ENCODE results near the gene SNX32.

The SNX32 gene

DNA sequence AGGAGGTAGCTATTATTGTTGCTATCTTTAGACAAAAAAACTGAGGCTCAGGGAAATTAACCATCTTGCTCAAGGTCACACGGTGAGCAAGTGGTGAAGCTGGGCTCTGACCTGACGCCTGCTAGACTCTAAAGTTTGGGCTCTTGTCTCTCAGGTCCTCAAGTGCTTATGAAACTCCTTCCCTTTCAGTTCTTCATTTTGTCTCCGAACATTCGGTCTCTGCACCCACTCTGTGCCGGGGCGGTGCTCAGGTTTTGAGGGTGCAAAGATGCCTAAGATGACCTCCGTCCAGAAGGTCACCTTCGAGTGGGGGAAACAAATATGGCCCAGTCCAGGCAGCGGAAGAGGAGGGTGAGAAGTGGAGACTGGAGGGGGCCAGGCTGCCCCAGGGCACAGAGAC, 30.9 kb upstream of the SNX32 start:
- Histone ChIP-seq H3K4me2 (ENCODE audit: low read depth, low read length, poor library complexity, severe bottlenecking) (no peak overlapping the region), H3F3A (ENCODE audit: insufficient read depth) (no peaks in the 10 kb centered on the region), H3K9me2 (replicated peaks; ENCODE audit: insufficient read depth, low read length) (no peaks in the 10 kb centered on the region), H3K79me2 (ENCODE audit: insufficient read depth, low read length) (no peaks in the 10 kb centered on the region), H3K9ac (ENCODE audit: low read length) (no peak overlapping the region), H3K27ac (ENCODE audit: low read depth, low read length) (no peak overlapping the region), H3K36me3 (ENCODE audit: low read length) (no peaks in the 10 kb centered on the region), H3K4me3 (ENCODE audit: insufficient read depth, low read length, poor library complexity, severe bottlenecking) (no peak overlapping the region), H2AFZ (ENCODE audit: low read depth, low read length, severe bottlenecking) (no peak overlapping the region), H3K9me3 (ENCODE audit: insufficient read depth, low read length) (no peaks in the 10 kb centered on the region), H4K20me1 (ENCODE audit: low read depth, low read length) (no peaks in the 10 kb centered on the region), H3K27me3 (ENCODE audit: low read length) (no peaks in the 10 kb centered on the region)
- TF ChIP-seq CTCF (IDR thresholded peaks at IDR 0.05; ENCODE audit: insufficient read depth, low read length, poor library complexity, severe bottlenecking) = no peak
- TF ChIP-seq EZH2phosphoT487 (conservative IDR thresholded peaks at IDR 0.05; ENCODE audit: low read length) = no peak

- no peaks in the 10 kb centered on the region for H3K9me2 ChIP-seq (replicated peaks; ENCODE audit: insufficient read depth, low read length)
- no peaks in the 10 kb centered on the region for H3K27me3 ChIP-seq (ENCODE audit: low read length)
- no peaks in the 10 kb centered on the region for H4K20me1 ChIP-seq (ENCODE audit: low read depth, low read length)
- H3K79me2 ChIP-seq (ENCODE audit: insufficient read depth, low read length) = no peaks in the 10 kb centered on the region
- H3F3A ChIP-seq (ENCODE audit: insufficient read depth) = no peaks in the 10 kb centered on the region
- TF ChIP-seq EZH2phosphoT487 (conservative IDR thresholded peaks at IDR 0.05; ENCODE audit: low read length) = no peak
- TF ChIP-seq CTCF (IDR thresholded peaks at IDR 0.05; ENCODE audit: insufficient read depth, low read length, poor library complexity, severe bottlenecking) = no peak
- H3K27ac ChIP-seq (ENCODE audit: low read depth, low read length) = no peak overlapping the region
- no peak overlapping the region for H3K9ac ChIP-seq (ENCODE audit: low read length)
- H3K4me3 ChIP-seq (ENCODE audit: insufficient read depth, low read length, poor library complexity, severe bottlenecking) = no peak overlapping the region
- no peak overlapping the region for H3K4me2 ChIP-seq (ENCODE audit: low read depth, low read length, poor library complexity, severe bottlenecking)
- H3K9me3 ChIP-seq (ENCODE audit: insufficient read depth, low read length) = no peaks in the 10 kb centered on the region
- H2AFZ ChIP-seq (ENCODE audit: low read depth, low read length, severe bottlenecking) = no peak overlapping the region
- H3K36me3 ChIP-seq (ENCODE audit: low read length) = no peaks in the 10 kb centered on the region
These were observed 29.8 kb upstream of the SNX32 start for GRCh38 chr11:65803797-65804492.

- Histone ChIP-seq H3K27me3 (ENCODE audit: low read length) (no peaks in the 10 kb centered on the region), H3K4me3 (ENCODE audit: insufficient read depth, low read length, poor library complexity, severe bottlenecking) (no peak overlapping the region), H3K27ac (ENCODE audit: low read depth, low read length) (no peak overlapping the region), H3K79me2 (ENCODE audit: insufficient read depth, low read length) (no peaks in the 10 kb centered on the region), H2AFZ (ENCODE audit: low read depth, low read length, severe bottlenecking) (no peak overlapping the region), H3F3A (ENCODE audit: insufficient read depth) (no peaks in the 10 kb centered on the region), H3K9me2 (replicated peaks; ENCODE audit: insufficient read depth, low read length) (no peaks in the 10 kb centered on the region), H4K20me1 (ENCODE audit: low read depth, low read length) (no peaks in the 10 kb centered on the region), H3K9ac (ENCODE audit: low read length) (no peak overlapping the region), H3K36me3 (ENCODE audit: low read length) (no peaks in the 10 kb centered on the region), H3K4me2 (ENCODE audit: low read depth, low read length, poor library complexity, severe bottlenecking) (no peak overlapping the region), H3K9me3 (ENCODE audit: insufficient read depth, low read length) (no peaks in the 10 kb centered on the region)
- TF ChIP-seq CTCF (IDR thresholded peaks at IDR 0.05; ENCODE audit: insufficient read depth, low read length, poor library complexity, severe bottlenecking) (no peak), EZH2phosphoT487 (conservative IDR thresholded peaks at IDR 0.05; ENCODE audit: low read length) (no peak)
These were observed 26.8 kb upstream of the SNX32 start for GRCh38 chr11:65806979-65807378.

Data from SU-DHL-6 (cell line).